ENCODE measurements around the gene HEBP1.

Gene HEBP1

GRCh38 chr12:13026286-13026685, 26.2 kb upstream of the HEBP1 start:
- no peak for DNase-seq (ENCODE audit: low read depth)
- H3K4me3 ChIP-seq (ENCODE audit: low read depth, low read length) = no peak overlapping the region

- no peak overlapping the region for H3K4me3 ChIP-seq (ENCODE audit: low read depth, low read length)
- no peak for DNase-seq (ENCODE audit: low read depth)
Measured at GRCh38 chr12:13024531-13024916, 24.5 kb upstream of the HEBP1 start.

- no peak overlapping the region for H3K4me3 ChIP-seq (ENCODE audit: low read depth, low read length)
- peak; percentile 51 for DNase-seq (ENCODE audit: low read depth)
Measured at GRCh38 chr12:13023811-13024530, 23.9 kb upstream of the HEBP1 start.

GRCh38 chr12:13022851-13023271, 22.8 kb upstream of the HEBP1 start:
- DNase-seq (ENCODE audit: low read depth) = peak; percentile 87
- no peak overlapping the region for H3K4me3 ChIP-seq (ENCODE audit: low read depth, low read length)

GRCh38 chr12:13011098-13011497, 11.0 kb upstream of the HEBP1 start:
- no peak overlapping the region for H3K4me3 ChIP-seq (ENCODE audit: low read depth, low read length)
- DNase-seq (ENCODE audit: low read depth) = no peak

GRCh38 chr12:13008741-13009380, 8.8 kb upstream of the HEBP1 start:
- DNase-seq (ENCODE audit: low read depth) = no peak

GRCh38 chr12:13007496-13008233, 7.6 kb upstream of the HEBP1 start:
- no peak for DNase-seq (ENCODE audit: low read depth)
- H3K4me3 ChIP-seq (ENCODE audit: low read depth, low read length) = no peak overlapping the region

More at GRCh38 chr12:13008741-13009380, 8.8 kb upstream of the HEBP1 start:
- H3K4me3 ChIP-seq (ENCODE audit: low read depth, low read length) = no peak overlapping the region

GRCh38 chr12:13005649-13006048, 5.6 kb upstream of the HEBP1 start:
- no peak for DNase-seq (ENCODE audit: low read depth)

GRCh38 chr12:13004986-13005385, 4.9 kb upstream of the HEBP1 start:
- no peak overlapping the region for H3K4me3 ChIP-seq (ENCODE audit: low read depth, low read length)
- no peak for DNase-seq (ENCODE audit: low read depth)

More at GRCh38 chr12:13005649-13006048, 5.6 kb upstream of the HEBP1 start:
- H3K4me3 ChIP-seq (ENCODE audit: low read depth, low read length) = no peak overlapping the region

GRCh38 chr12:13004361-13004760, 4.3 kb upstream of the HEBP1 start:
- H3K4me3 ChIP-seq (ENCODE audit: low read depth, low read length) = no peak overlapping the region
- no peak for DNase-seq (ENCODE audit: low read depth)

GRCh38 chr12:13002301-13003097, 2.4 kb upstream of the HEBP1 start:
- no peak for DNase-seq (ENCODE audit: low read depth)
- H3K4me3 ChIP-seq (ENCODE audit: low read depth, low read length) = no peak overlapping the region

GRCh38 chr12:13001775-13002040, 1.6 kb upstream of the HEBP1 start:
- DNase-seq (ENCODE audit: low read depth) = no peak
- peak overlapping the region; percentile 62 for H3K4me3 ChIP-seq (ENCODE audit: low read depth, low read length)

- DNase-seq (ENCODE audit: low read depth) = no peak
- peak overlapping the region; percentile 62 for H3K4me3 ChIP-seq (ENCODE audit: low read depth, low read length)
Measured at GRCh38 chr12:13000925-13001774, 1.1 kb upstream of the HEBP1 start.

- DNase-seq (ENCODE audit: low read depth) = no peak
Measured at GRCh38 chr12:13000616-13000924, 505 bp upstream of the HEBP1 start.

GRCh38 chr12:12999271-12999958, 650 bp downstream of the HEBP1 start:
- DNase-seq (ENCODE audit: low read depth) = no peak
- H3K4me3 ChIP-seq (ENCODE audit: low read depth, low read length) = peak overlapping the region; percentile 65

More at GRCh38 chr12:13000616-13000924, 505 bp upstream of the HEBP1 start:
- peak overlapping the region; percentile 62 for H3K4me3 ChIP-seq (ENCODE audit: low read depth, low read length)

GRCh38 chr12:12998248-12998647, 1.8 kb downstream of the HEBP1 start:
- no peak overlapping the region for H3K4me3 ChIP-seq (ENCODE audit: low read depth, low read length)
- DNase-seq (ENCODE audit: low read depth) = no peak

GRCh38 chr12:12997734-12998133, 2.3 kb downstream of the HEBP1 start:
- H3K4me3 ChIP-seq (ENCODE audit: low read depth, low read length) = no peak overlapping the region
- no peak for DNase-seq (ENCODE audit: low read depth)

- no peak for DNase-seq (ENCODE audit: low read depth)
- H3K4me3 ChIP-seq (ENCODE audit: low read depth, low read length) = no peak overlapping the region
Measured at GRCh38 chr12:12997156-12997555, 2.9 kb downstream of the HEBP1 start.

GRCh38 chr12:12996209-12996608, 3.9 kb downstream of the HEBP1 start:
- H3K4me3 ChIP-seq (ENCODE audit: low read depth, low read length) = no peak overlapping the region
- DNase-seq (ENCODE audit: low read depth) = no peak
